ENCODE measurements around the gene GUCY2C. TPM values are rescaled to one million over a fixed set of nuclear protein-coding genes. Genes with fewer than 3 reads are reported as not detected.

GUCY2C gene
- total RNA-seq, 6 experiments from 2014 or later: 0.10 TPM; not detected in 5

DNA sequence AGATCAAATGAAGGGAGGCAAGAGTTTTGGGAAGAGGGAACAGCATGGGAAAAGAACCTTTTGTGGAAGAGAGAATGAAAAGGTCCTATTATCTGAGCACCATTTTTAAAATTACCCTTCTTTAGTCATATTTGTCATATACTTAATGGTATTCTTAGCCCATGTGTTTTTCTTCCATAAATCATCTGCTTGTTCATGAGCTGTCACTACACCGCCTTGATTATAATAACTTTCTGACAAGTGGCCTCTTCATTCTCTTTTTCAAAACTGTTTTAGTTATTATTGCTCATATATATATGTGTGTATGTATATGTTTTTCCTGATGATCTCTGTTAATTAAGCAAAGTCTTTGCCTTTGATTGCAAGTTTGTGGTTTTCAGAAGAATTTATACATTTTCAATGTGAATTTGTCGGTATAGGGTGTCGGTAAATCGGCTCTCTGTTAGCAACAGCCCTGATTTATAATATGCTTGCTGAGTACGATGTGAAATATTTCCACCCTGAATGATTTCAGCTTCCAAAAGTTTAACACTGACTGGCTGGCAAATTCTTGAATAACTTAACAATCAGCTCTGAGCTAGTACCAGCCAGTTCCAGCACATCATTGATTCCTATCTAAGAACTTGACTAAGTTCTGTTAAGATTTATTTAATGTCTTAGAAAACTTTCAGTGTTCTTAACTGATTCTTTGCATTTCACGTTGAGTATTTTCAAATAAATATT lies 49.2 kb downstream of the GUCY2C start:
- H3K27me3 ChIP-seq: no peaks in the 10 kb centered on the region
- intact Hi-C loops (cut with DNase I): no loop called here
- WGBS (ENCODE audit: insufficient coverage, low coverage, low lambda C conversion rate, missing lambda C conversion rate): 90% methylated on average over 6 of the region's 6 CpGs
- no peaks in the 10 kb centered on the region for H3K36me3 ChIP-seq
- ATAC-seq (no peak), DNase-seq (no peak)
- H3K27ac ChIP-seq: no peak overlapping the region
- no peaks in the 10 kb centered on the region for H3K4me1 ChIP-seq
- no peak overlapping the region for H3K4me3 ChIP-seq
- TF ChIP-seq POLR2A (IDR thresholded peaks at IDR 0.05): no peak
- TF ChIP-seq, protein P1, sequence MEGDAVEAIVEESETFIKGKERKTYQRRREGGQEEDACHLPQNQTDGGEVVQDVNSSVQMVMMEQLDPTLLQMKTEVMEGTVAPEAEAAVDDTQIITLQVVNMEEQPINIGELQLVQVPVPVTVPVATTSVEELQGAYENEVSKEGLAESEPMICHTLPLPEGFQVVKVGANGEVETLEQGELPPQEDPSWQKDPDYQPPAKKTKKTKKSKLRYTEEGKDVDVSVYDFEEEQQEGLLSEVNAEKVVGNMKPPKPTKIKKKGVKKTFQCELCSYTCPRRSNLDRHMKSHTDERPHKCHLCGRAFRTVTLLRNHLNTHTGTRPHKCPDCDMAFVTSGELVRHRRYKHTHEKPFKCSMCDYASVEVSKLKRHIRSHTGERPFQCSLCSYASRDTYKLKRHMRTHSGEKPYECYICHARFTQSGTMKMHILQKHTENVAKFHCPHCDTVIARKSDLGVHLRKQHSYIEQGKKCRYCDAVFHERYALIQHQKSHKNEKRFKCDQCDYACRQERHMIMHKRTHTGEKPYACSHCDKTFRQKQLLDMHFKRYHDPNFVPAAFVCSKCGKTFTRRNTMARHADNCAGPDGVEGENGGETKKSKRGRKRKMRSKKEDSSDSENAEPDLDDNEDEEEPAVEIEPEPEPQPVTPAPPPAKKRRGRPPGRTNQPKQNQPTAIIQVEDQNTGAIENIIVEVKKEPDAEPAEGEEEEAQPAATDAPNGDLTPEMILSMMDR (IDR thresholded peaks at IDR 0.05): no peak
- H3K9me3 ChIP-seq: no peaks in the 10 kb centered on the region

DNA sequence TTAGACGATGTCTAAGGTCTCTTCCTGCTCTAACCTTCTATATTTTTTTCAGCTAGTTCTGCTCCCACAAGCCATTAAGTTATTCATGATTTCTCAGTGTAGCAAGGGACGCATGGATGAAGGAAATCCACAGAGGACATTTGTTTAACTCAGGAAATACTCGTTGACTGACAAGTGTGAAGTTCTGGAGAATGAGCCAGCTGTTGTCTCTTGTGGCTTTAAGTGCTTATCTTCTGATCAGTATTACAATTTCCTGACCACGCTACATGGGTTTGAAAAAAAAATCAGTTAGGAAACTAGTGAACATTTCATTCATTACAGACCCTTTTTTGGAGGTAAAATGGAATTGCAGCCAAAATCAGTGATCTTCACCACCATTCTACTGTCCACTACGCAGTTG lies 53.1 kb downstream of the GUCY2C start:
- DNase-seq (no peak), ATAC-seq (no peak)
- Histone ChIP-seq H3K4me1 (no peaks in the 10 kb centered on the region), H3K27me3 (no peaks in the 10 kb centered on the region), H3K4me3 (no peak overlapping the region), H3K9me3 (no peaks in the 10 kb centered on the region), H3K27ac (no peak overlapping the region), H3K36me3 (no peaks in the 10 kb centered on the region)
- 42% methylated on average over 5 of the region's 5 CpGs for WGBS (ENCODE audit: insufficient coverage, low coverage, low lambda C conversion rate, missing lambda C conversion rate)
- TF ChIP-seq, protein P1 (IDR thresholded peaks at IDR 0.05): no peak
- TF ChIP-seq POLR2A (IDR thresholded peaks at IDR 0.05): no peak
- intact Hi-C loops (cut with DNase I): no loop called here

DNA sequence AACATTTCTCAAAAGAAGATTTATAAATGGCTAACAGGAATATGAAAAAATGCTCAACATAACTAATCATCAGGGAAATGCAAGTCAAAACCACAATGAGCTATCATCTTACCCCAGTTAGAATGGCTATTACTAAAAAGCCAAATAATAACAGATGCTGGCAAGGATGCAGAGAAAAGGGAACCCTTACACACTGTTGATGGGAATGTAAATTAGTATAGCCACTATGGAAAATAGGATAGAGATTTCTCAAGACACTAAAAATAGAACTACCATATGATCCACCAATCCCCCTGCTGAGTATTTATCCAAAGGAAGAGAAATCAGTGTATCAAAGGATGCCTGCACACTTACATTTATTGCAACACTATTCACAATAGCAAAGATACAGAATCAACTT lies 58.3 kb downstream of the GUCY2C start:
- H3K4me3 ChIP-seq: no peak overlapping the region
- H3K4me1 ChIP-seq: no peaks in the 10 kb centered on the region
- DNase-seq (no peak), ATAC-seq (no peak)
- intact Hi-C loops (cut with DNase I): no loop called here
- H3K9me3 ChIP-seq: peaks cover 0 to 7% (median 0%) of the 10 kb centered on the region in 4 donors
- H3K36me3 ChIP-seq: no peaks in the 10 kb centered on the region
- no peak overlapping the region for H3K27ac ChIP-seq
- TF ChIP-seq, protein P1 (IDR thresholded peaks at IDR 0.05): no peak
- no peak for TF ChIP-seq POLR2A (IDR thresholded peaks at IDR 0.05)
- H3K27me3 ChIP-seq: no peaks in the 10 kb centered on the region

DNA sequence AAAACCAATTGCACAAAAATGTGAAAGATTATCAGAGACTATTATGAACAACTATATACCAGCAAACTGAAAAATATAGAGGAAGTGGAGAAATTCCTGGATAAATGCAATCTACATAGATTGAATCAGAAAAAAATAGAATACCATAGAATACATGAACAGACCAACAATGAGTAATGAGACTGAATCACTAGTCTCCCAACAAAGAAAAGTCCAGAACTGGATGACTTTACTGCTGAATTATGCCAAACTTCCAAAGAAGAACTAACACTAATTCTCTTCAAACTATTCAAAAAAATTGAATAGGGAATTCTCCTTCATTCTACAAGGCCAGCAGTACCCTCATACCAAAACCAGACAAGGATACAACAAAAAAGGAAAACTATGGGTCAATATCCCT lies 60.6 kb downstream of the GUCY2C start:
- no peaks in the 10 kb centered on the region for H3K4me1 ChIP-seq
- ATAC-seq: no peak
- no peak overlapping the region for H3K4me3 ChIP-seq
- no peak for TF ChIP-seq POLR2A (IDR thresholded peaks at IDR 0.05)
- TF ChIP-seq, protein P1 (IDR thresholded peaks at IDR 0.05): no peak
- DNase-seq: no peak
- H3K27ac ChIP-seq: no peak overlapping the region
- intact Hi-C loops (cut with DNase I): no loop called here
- no peaks in the 10 kb centered on the region for H3K36me3 ChIP-seq
- H3K9me3 ChIP-seq: peaks cover 0 to 7% (median 0%) of the 10 kb centered on the region in 4 donors
- H3K27me3 ChIP-seq: no peaks in the 10 kb centered on the region

DNA sequence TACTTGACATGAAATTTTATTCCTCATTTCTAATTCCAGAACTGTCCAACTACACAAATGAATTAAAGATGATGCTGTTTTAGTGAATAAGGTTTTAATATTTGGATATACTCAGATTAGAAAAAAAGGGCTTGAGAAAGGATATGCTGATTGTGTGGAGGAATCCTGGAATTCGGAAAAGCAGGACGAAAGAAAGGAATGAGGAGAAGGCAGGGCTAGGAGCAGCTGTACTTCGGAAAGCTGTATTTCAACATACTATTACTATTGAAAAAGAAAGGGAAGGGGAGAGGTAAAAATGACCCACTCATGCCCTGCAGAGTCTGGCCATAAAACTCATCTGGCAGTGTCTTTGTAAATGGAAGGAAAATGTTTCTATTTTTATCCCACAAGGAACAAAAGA lies 65.6 kb downstream of the GUCY2C start:
- Histone ChIP-seq H3K4me1 (no peaks in the 10 kb centered on the region), H3K36me3 (no peaks in the 10 kb centered on the region), H3K4me3 (no peak overlapping the region), H3K9me3 (no peaks in the 10 kb centered on the region), H3K27ac (no peak overlapping the region), H3K27me3 (no peaks in the 10 kb centered on the region)
- TF ChIP-seq, protein P1 (IDR thresholded peaks at IDR 0.05): no peak
- TF ChIP-seq POLR2A (IDR thresholded peaks at IDR 0.05): no peak
- intact Hi-C loops (cut with DNase I): no loop called here
- ATAC-seq: no peak
- WGBS (ENCODE audit: insufficient coverage, low coverage, low lambda C conversion rate, missing lambda C conversion rate): 23% methylated on average over 3 of the region's 3 CpGs
- no peak for DNase-seq
